ENCODE results near the gene RASL11B. TPM values are rescaled to one million over a fixed set of nuclear protein-coding genes. Genes with fewer than 3 reads are reported as not detected.

RASL11B gene
- total and polyA plus RNA-seq, 9 donors = 15.3 to 166 (median 62.5) TPM

- 43 to 53% (median 50%) methylated on average over 26 of the region's 26 CpGs for WGBS, 3 donors
- H3K4me1 ChIP-seq (ENCODE audit: insufficient read depth) = peaks cover 6% of the 10 kb centered on the region
- H3K27me3 ChIP-seq = no peaks in the 10 kb centered on the region
- intact Hi-C loops (cut with DNase I) = loop anchor here in 3 of 4 donors (5.0 to 10.0 kb wide), 5 partner anchors 94 to 296 kb away; partner anchors contain the start of gene USP46 (in 1 of the 3)
- peak in 2 of 5 donors; percentile 30 to 31 for DNase-seq
- H3K27ac ChIP-seq = no peak overlapping the region
- no peaks in the 10 kb centered on the region for H3K9me3 ChIP-seq
- TF ChIP-seq POLR2A (IDR thresholded peaks at IDR 0.05) = no peak
- TF ChIP-seq CTCF (IDR thresholded peaks at IDR 0.05) = no peak
- no peak for TF ChIP-seq EP300 (IDR thresholded peaks at IDR 0.05)
- no peaks in the 10 kb centered on the region for H3K36me3 ChIP-seq
- peak overlapping the region; percentile 85 for H3K4me3 ChIP-seq
Observed at GRCh38 chr4:52861171-52861823, 820 bp upstream of the RASL11B start.

- no peaks in the 10 kb centered on the region for H3K27me3 ChIP-seq
- TF ChIP-seq CTCF (IDR thresholded peaks at IDR 0.05) (no peak), POLR2A (IDR thresholded peaks at IDR 0.05) (no peak), EP300 (IDR thresholded peaks at IDR 0.05) (no peak)
- H3K36me3 ChIP-seq = no peaks in the 10 kb centered on the region
- H3K27ac ChIP-seq = peak overlapping the region; percentile 36 to 81
- peaks cover 9% of the 10 kb centered on the region for H3K4me1 ChIP-seq (ENCODE audit: insufficient read depth)
- peak in 1 of 5 donors; percentile 53 for DNase-seq
- 1 to 3% (median 2%) methylated on average over 17 to 23 of the region's 23 CpGs for WGBS, 3 donors
- intact Hi-C loops (cut with DNase I) = loop anchor here (2.0 to 10.0 kb wide), 7 partner anchors 92 to 298 kb away; partner anchors contain the start of gene USP46 (in 1 of the 4)
- no peaks in the 10 kb centered on the region for H3K9me3 ChIP-seq
- peak overlapping the region; percentile 85 for H3K4me3 ChIP-seq
Observed at GRCh38 chr4:52862639-52863161, 583 bp downstream of the RASL11B start.

- WGBS, 3 donors = 8 to 27% (median 15%) methylated on average over 6 of the region's 6 CpGs
- DNase-seq = no peak
- Histone ChIP-seq H3K4me1 (ENCODE audit: insufficient read depth) (peaks cover 12% of the 10 kb centered on the region), H3K9me3 (no peaks in the 10 kb centered on the region), H3K27me3 (no peaks in the 10 kb centered on the region), H3K27ac (peak overlapping the region in 1 of 2 donors; percentile 52), H3K4me3 (peak overlapping the region; percentile 85), H3K36me3 (no peaks in the 10 kb centered on the region)
- intact Hi-C loops (cut with DNase I) = loop anchor here (2.0 to 10.0 kb wide), 7 partner anchors 91 to 299 kb away; partner anchors contain the start of gene USP46 (in 1 of the 4)
- TF ChIP-seq EP300 (IDR thresholded peaks at IDR 0.05) (no peak), CTCF (IDR thresholded peaks at IDR 0.05) (no peak), POLR2A (IDR thresholded peaks at IDR 0.05) (no peak)
Observed at GRCh38 chr4:52863324-52863723, 1.2 kb downstream of the RASL11B start.

- WGBS, 3 donors = 4 to 7% (median 6%) methylated on average over 5 of the region's 5 CpGs
- Histone ChIP-seq H3K36me3 (no peaks in the 10 kb centered on the region), H3K27me3 (no peaks in the 10 kb centered on the region), H3K4me1 (ENCODE audit: insufficient read depth) (peaks cover 20% of the 10 kb centered on the region), H3K27ac (no peak overlapping the region), H3K9me3 (no peaks in the 10 kb centered on the region), H3K4me3 (no peak overlapping the region)
- no peak for TF ChIP-seq POLR2A (IDR thresholded peaks at IDR 0.05)
- TF ChIP-seq CTCF (IDR thresholded peaks at IDR 0.05) = no peak
- no peak for TF ChIP-seq EP300 (IDR thresholded peaks at IDR 0.05)
- intact Hi-C loops (cut with DNase I) = loop anchor here in 3 of 4 donors (5.0 to 10.0 kb wide), 5 partner anchors 90 to 300 kb away; partner anchors contain the start of gene USP46 (in 1 of the 3)
- peak in 1 of 5 donors; percentile 38 for DNase-seq
Observed at GRCh38 chr4:52864793-52865192, 2.7 kb downstream of the RASL11B start.
